A549 (cell line): ENCODE data around the gene TTF2. TPM values are rescaled to one million over a fixed set of nuclear protein-coding genes. Genes with fewer than 3 reads are reported as not detected.
A peak's percentile ranks its signal among the peaks of the same experiment; 100 is the strongest.

Source experiments
- ATAC-seq, 2 experiments: fragments of 200-7000 bp in 1 of 2; fragments of >200 bp in 1 of 2; cut with Nextera tagmentation in 1 of 2; cut with Tn5 transposase in 1 of 2; 3 replicates each; pipeline versions ENCODE4 v1.8.0 to v1.9.1; 2018 to 2020; ENCODE audit warnings: mild to moderate bottlenecking in 1 of 2, moderate library complexity in 1 of 2
- CTCF ChIA-PET: fragments of 300-600 bp; sonication (Branson Sonifier 250); formaldehyde crosslinking; extraction: SDS; loops from one replicate; lab custom pipeline; 2021; ENCODE audit warnings: antibody characterized with exemption, inconsistent platforms; lab: Yijun Ruan, JAX
- POLR2A ChIA-PET: fragments of 350-600 bp; formaldehyde crosslinking; extraction: SDS; loops from one replicate; lab custom pipeline; 2021; ENCODE audit warnings: antibody characterized with exemption, inconsistent platforms; lab: Yijun Ruan, JAX
- DNase-seq, 2 experiments: peaks; one replicate each; pipeline versions ENCODE4 v3.0.0 to v3.0.0-alpha.2; 2011 to 2016; ENCODE audit warnings: low read depth in 1 of 2, low spot score in 1 of 2
- FAIRE-seq: peaks from 2 replicates; lab custom pipeline; 2011; peaks lifted over from hg19 to GRCh38; lab: Jason Lieb, UNC
- H3K27ac ChIP-seq, 2 experiments: fragments of >200 bp; sonication (Bioruptor Twin); formaldehyde crosslinking; 3 replicates each; pipeline ENCODE4 v1.5.1; 2016 to 2017
- H3K4me1 ChIP-seq: fragments of >200 bp; sonication (Bioruptor Twin); formaldehyde crosslinking; 3 replicates; pipeline ENCODE4 v1.6.1; 2016
- H3K4me2 ChIP-seq: fragments of >200 bp; sonication (Bioruptor Twin); formaldehyde crosslinking; 3 replicates; pipeline ENCODE4 v1.6.1; 2016
- H3K4me3 ChIP-seq: fragments of >200 bp; sonication (Bioruptor Twin); formaldehyde crosslinking; 3 replicates; pipeline ENCODE4 v1.5.1; 2016
- H3K9me3 ChIP-seq: fragments of >200 bp; sonication (Bioruptor Twin); formaldehyde crosslinking; 3 replicates; pipeline ENCODE4 v1.6.1; 2016
- ATOH8 ChIP-seq: fragments of 250-450 bp; sonication (Bioruptor Pico); IDR thresholded peaks from 2 replicates; pipeline ENCODE4 v1.5.0; 2020; ENCODE audit warnings: low read depth, mild to moderate bottlenecking, moderate library complexity
- ELK1 ChIP-seq: fragments of 150-350 bp; IDR thresholded peaks from 2 replicates; pipeline ENCODE4 v1.6.1; 2014; ENCODE audit warnings: low read depth, mild to moderate bottlenecking, low read length
- FOSB ChIP-seq: fragments of 250-450 bp; sonication (Bioruptor Pico); IDR thresholded peaks from 2 replicates; pipeline ENCODE4 v1.5.0; 2020; ENCODE audit warnings: mild to moderate bottlenecking, moderate library complexity
- FOXS1 ChIP-seq: fragments of 250-450 bp; sonication (Bioruptor Pico); IDR thresholded peaks from 2 replicates; pipeline ENCODE4 v1.5.0; 2020; ENCODE audit warnings: mild to moderate bottlenecking, moderate library complexity
- HES2 ChIP-seq: fragments of >200 bp; sonication (Bioruptor Twin); formaldehyde crosslinking; IDR thresholded peaks from 2 replicates; pipeline ENCODE4 v1.6.1; 2016
- MAX ChIP-seq: IDR thresholded peaks from 2 replicates; pipeline ENCODE4 v1.6.1; 2012
- MYC ChIP-seq: IDR thresholded peaks from 2 replicates; pipeline ENCODE4 v1.6.1; 2012; ENCODE audit warnings: mild to moderate bottlenecking, inconsistent platforms, low read length, improper control_type of control experiment, borderline replicate concordance
- PHF8 ChIP-seq: fragments of 200-600 bp; sonication (generic); IDR thresholded peaks from 2 replicates; pipeline ENCODE4 v1.6.1; 2016; ENCODE audit warnings: low read depth, mild to moderate bottlenecking, antibody characterized with exemption, moderate library complexity, borderline replicate concordance
- REST ChIP-seq: fragments of 200-600 bp; sonication (generic); IDR thresholded peaks from 2 replicates; pipeline ENCODE4 v1.6.1; 2016; ENCODE audit warnings: antibody characterized with exemption, mild to moderate bottlenecking, moderate library complexity
- SMC3 ChIP-seq: fragments of >200 bp; sonication (Bioruptor Twin); formaldehyde crosslinking; IDR thresholded peaks from 3 replicates; pipeline ENCODE4 v1.6.1; 2018; ENCODE audit warnings: inconsistent platforms
- SREBF2 ChIP-seq: fragments of 450-650 bp; IDR thresholded peaks from 2 replicates; pipeline ENCODE4 v1.6.1; 2014; ENCODE audit warnings: mild to moderate bottlenecking, moderate library complexity
- USF2 ChIP-seq: fragments of 450-650 bp; IDR thresholded peaks from 2 replicates; pipeline ENCODE4 v1.6.1; 2014; ENCODE audit warnings: antibody characterized with exemption
- WGBS: methylation state at CpG from one replicate; pipeline ENCODE4 v1.1.6; 2017; ENCODE audit errors: missing lambda C conversion rate; 5-methylcytosine and 5-hydroxymethylcytosine counted together
- polyA plus RNA-seq, 4 experiments: library from polyadenylated mRNA; depleted of rRNA in 3 of 4; stranded (reverse); fragments of >200 nt; fragmentation: RNase III in 1 of 4; extraction: RNeasy Plus Mini Kit Qiagen cat#74134 plus additional on column Dnase treatment in 1 of 4; gene quantifications; 2 replicates in 3 of 4; 3 replicates in 1 of 4; pipeline ENCODE4 v1.2.3, GENCODE V29; 2011 to 2017

The TTF2 gene
- polyA plus RNA-seq, 2 of the 4 experiments (the other 2 are of a cell fraction) = 16.5 to 26.6 TPM

- CTCF ChIA-PET = interaction anchor here (1.0 to 8.4 kb wide), 9 partner anchors 65 to 485 kb away, joined by 3 to 48 read pairs (median 4); no protein-coding TSS in a partner anchor
- ATAC-seq = peak; percentile 62 to 71
Measured at GRCh38 chr1:117059334-117059677, 820 bp upstream of the TTF2 start.

GRCh38 chr1:117060441-117061317 lies 553 bp downstream of the TTF2 start:
- Histone ChIP-seq H3K27ac (peak overlapping the region; percentile 69 to 84), H3K4me3 (peak overlapping the region; percentile 78), H3K4me2 (peak overlapping the region; percentile 87), H3K9me3 (no peaks in the 10 kb centered on the region), H3K4me1 (peaks cover 19% of the 10 kb centered on the region; the same call in 2 of the 3 replicates)
- DNase-seq = peak; percentile 52 to 71
- POLR2A ChIA-PET = interaction anchor here (0.6 kb wide), 1 partner anchor 111 kb away, joined by 3 read pairs; no protein-coding TSS in a partner anchor
- peak; percentile 75 to 78 for ATAC-seq
- WGBS = 19% methylated on average over 26 of the region's 42 CpGs
- peak; percentile 69 for TF ChIP-seq MAX
- no peak for TF ChIP-seq FOSB (CRISPR knock-in tag)
- TF ChIP-seq MYC = peak; percentile 63; the same call in 1 of the 2 replicates
- TF ChIP-seq PHF8 = peak; percentile 46; the same call in 1 of the 2 replicates
- no peak for FAIRE-seq
- CTCF ChIA-PET = interaction anchor here (0.6 to 8.4 kb wide), 10 partner anchors 14 to 486 kb away, joined by 3 to 48 read pairs (median 4); no protein-coding TSS in a partner anchor

More at GRCh38 chr1:117059334-117059677, 820 bp upstream of the TTF2 start:
- POLR2A ChIA-PET = no interaction called here
- Histone ChIP-seq H3K9me3 (no peaks in the 10 kb centered on the region), H3K4me3 (peak overlapping the region; percentile 78), H3K27ac (peak overlapping the region; percentile 76 to 88), H3K4me1 (peaks cover 19% of the 10 kb centered on the region; the same call in 2 of the 3 replicates), H3K4me2 (peak overlapping the region; percentile 71)
- WGBS = 2% methylated on average over 15 of the region's 18 CpGs
- peak; percentile 36 to 52 for DNase-seq
- TF ChIP-seq ELK1 = no peak
- TF ChIP-seq ATOH8 (CRISPR knock-in tag) = no peak
- no peak for TF ChIP-seq USF2
- TF ChIP-seq SREBF2 = no peak
- TF ChIP-seq FOXS1 (CRISPR knock-in tag) = no peak
- no peak for FAIRE-seq

- Histone ChIP-seq H3K4me2 (peak overlapping the region; percentile 87; the same call in 1 of the 3 replicates), H3K9me3 (no peaks in the 10 kb centered on the region)
- POLR2A ChIA-PET = no interaction called here
- CTCF ChIA-PET = interaction anchor here (0.6 to 1.4 kb wide), 3 partner anchors 67 to 223 kb away, joined by 3 to 7 read pairs (median 4); no protein-coding TSS in a partner anchor
- DNase-seq = no peak
- no peak for TF ChIP-seq REST
- TF ChIP-seq MAX = no peak
- no peak for TF ChIP-seq SMC3
- TF ChIP-seq HES2 = no peak
- TF ChIP-seq, all 56 proteins: peak for 0
- Histone ChIP-seq H3K4me3 (no peak overlapping the region), H3K27ac (no peak overlapping the region), H3K4me1 (peaks cover 19% of the 10 kb centered on the region; the same call in 2 of the 3 replicates)
- FAIRE-seq = no peak
- no peak for ATAC-seq
- 72% methylated on average over 2 of the region's 2 CpGs for WGBS
Measured at GRCh38 chr1:117061986-117062415, 1.9 kb downstream of the TTF2 start.
